NOMO-1 treated with dmso at 0.1 percent for 144 hours (cell line): Measurements from ENCODE around the gene PABPC1L.
A peak's percentile ranks its signal among the peaks of the same experiment; 100 is the strongest.

Source experiments
- DNase-seq: peaks from one replicate; lab custom pipeline; 2025; ENCODE audit not compliant: unreplicated experiment; lab: John Stamatoyannopoulos, UW

Gene PABPC1L

GRCh38 chr20:44942264-44942973, 32.6 kb downstream of the PABPC1L start:
- no peak for DNase-seq

DNA sequence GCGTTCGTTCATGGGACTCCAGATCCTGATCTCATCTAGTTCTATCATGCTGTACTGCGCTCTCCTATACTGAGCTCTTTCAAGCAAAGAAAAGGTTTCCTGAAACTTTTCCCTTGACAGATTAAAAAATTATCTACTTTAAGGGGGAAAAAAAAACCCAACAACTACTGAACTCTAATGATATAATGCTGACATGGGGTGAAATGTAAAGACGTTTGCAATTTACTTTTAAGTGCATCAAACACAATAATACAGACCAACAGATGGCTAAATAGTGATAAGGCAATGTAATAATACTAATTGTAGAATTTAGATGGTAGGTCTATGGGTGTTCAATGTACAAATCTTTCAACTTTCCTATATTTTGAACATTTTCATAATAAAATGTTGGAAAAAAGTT, 34.0 kb downstream of the PABPC1L start:
- no peak for DNase-seq

DNA sequence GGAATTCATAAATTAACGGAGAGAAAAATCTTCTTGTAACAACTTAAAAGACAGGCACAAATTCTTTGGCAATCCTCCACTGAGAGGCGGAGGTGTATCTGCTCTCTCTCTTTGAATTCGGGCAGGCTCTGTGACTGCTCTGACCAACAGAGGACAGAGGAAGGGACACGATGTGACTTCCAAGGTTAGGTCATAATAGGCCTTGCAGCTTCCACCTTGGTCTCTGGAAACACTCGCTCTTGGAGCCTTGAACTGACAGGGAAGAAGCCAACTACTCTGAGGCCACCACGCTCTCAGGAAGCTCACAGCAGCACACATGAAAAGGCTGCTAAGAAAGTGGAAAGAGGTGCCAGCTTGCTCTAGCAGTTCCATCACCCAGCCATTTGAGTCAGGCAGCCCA, 35.4 kb downstream of the PABPC1L start:
- DNase-seq, result no peak

- DNase-seq, result no peak
Observed at GRCh38 chr20:44946271-44946852, 36.5 kb downstream of the PABPC1L start.

- no peak for DNase-seq
Observed at GRCh38 chr20:44948107-44948506, 38.2 kb downstream of the PABPC1L start.

DNA sequence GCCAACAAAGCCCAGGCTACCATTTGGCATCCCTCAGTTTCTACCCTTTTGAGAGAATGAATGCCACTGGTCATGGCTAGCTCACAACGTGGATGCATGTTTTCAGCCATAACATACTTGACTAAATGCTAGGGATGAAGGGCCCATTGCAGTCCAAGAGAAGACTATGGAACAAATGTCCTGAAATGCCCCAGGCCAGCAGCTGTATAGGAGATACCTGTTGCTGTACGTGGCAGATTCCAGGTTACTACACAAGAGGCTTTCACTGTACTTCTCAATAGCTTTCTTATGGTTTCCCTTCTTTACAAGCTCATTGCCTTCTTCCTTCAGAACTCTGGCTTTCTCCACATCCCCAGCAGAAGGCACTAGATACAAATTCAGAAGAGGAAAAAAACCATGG, 38.7 kb downstream of the PABPC1L start:
- no peak for DNase-seq

GRCh38 chr20:44950368-44950767, 40.5 kb downstream of the PABPC1L start:
- no peak for DNase-seq

DNA sequence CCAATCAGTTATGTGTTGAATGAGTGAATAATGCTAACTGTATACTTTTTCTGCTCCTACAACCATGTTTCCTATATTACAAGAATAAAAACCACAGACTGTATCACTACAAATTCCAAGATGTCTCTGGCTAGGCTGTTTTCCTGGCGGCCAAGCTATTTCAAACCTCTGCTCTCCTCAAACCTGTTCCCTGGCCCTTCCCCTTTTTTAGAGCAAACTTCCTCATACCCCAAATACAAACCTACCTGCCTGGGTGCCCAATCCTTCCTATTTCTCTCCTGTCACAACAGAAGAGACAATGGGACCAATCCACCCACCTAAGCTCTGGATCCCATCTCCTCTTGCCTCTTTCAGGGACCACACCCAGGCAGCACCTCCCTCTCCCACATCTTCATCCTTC, 42.9 kb downstream of the PABPC1L start:
- no peak for DNase-seq

- no peak for DNase-seq
Observed at GRCh38 chr20:44954211-44954610, 44.4 kb downstream of the PABPC1L start.

DNA sequence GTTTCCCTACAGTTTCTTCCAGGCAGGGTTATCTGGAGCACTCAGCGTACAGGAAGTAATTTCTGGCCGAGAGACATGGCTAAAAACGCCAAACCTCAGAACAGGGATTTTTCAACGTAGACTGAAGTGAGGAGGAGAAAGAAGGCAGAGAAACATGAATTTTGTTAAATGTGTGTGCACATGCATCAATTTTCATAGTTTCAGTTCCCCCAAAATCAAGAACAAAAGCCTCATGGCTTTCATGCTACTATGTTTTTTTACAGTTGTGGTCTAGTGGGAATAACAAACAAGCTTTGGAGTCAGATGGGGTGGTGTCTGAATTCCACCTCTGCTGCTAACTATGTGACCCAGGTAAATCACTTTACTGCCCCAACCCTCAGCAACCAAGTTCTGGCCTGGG, 45.4 kb downstream of the PABPC1L start:
- peak; percentile 3 for DNase-seq

DNA sequence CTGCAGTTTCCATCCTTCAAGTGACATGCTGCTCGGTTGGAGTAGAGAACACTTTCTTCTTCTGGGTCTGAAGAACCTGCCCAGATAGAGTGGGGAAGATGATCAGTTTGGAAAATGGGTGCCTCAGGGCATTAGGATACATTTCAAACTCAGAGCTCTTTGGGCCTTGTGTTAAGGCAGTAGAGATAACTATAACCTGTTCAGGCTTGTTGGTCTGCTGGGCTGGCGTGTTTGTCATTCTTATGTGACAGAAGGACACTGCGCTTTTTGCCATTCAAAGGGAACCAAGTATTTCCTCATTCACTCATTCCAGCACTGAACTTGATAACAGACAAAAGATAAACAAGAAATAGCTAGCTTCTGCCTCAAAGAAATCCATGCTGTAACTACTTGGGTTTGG, 46.5 kb downstream of the PABPC1L start:
- no peak for DNase-seq

DNA sequence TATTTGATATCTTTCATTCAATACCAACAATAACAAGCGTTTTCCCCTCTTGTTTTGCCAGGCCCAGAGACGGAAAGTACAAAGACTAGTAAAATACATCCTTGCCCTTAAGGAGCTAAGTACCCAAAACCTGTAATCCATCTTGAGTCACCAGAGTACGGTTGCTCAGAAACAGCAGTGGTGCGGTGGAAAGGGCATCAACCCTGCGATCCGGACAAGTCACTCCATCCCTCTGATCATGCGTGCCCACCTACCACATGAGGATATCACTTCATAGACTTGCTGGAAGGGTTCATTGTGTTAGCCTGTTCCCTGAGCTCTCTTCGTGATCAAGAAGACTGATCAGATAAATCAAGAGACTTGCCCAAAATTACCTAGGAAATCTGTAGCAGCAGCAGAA, 48.4 kb downstream of the PABPC1L start:
- DNase-seq, result no peak

- DNase-seq, result peak; percentile 10
Observed at GRCh38 chr20:44959082-44959637, 49.3 kb downstream of the PABPC1L start.

DNA sequence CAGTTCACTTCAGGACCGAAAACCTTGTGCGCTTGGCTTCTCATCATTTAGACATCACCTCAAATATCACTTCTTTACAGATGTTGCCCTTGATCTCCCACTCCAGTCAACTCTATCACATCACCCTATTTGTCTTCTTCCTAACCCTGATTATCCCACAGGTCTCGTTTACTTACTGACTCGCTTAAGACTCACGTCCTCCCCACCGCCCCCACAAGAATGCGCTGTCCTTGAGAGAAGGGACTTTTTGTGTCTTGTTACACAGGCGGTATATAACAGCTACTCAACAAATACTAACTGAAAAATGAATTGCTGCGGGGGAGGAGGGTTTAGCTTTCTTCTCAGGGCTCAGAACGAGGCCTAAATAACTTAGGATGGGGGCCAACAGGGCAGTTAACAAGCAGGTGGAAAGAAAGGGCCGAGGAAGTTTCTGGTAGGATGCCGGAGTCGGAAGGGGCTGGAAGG, 49.8 kb downstream of the PABPC1L start:
- peak; percentile 29 for DNase-seq

- peak; percentile 95 for DNase-seq
Observed at GRCh38 chr20:44960103-44960852, 50.4 kb downstream of the PABPC1L start, which contains the start of gene TOMM34. Gene TOMM34, minus strand, starts transcription at chr20:44960397. Its CDS starts 64 bp downstream, at chr20:44960333.

DNA sequence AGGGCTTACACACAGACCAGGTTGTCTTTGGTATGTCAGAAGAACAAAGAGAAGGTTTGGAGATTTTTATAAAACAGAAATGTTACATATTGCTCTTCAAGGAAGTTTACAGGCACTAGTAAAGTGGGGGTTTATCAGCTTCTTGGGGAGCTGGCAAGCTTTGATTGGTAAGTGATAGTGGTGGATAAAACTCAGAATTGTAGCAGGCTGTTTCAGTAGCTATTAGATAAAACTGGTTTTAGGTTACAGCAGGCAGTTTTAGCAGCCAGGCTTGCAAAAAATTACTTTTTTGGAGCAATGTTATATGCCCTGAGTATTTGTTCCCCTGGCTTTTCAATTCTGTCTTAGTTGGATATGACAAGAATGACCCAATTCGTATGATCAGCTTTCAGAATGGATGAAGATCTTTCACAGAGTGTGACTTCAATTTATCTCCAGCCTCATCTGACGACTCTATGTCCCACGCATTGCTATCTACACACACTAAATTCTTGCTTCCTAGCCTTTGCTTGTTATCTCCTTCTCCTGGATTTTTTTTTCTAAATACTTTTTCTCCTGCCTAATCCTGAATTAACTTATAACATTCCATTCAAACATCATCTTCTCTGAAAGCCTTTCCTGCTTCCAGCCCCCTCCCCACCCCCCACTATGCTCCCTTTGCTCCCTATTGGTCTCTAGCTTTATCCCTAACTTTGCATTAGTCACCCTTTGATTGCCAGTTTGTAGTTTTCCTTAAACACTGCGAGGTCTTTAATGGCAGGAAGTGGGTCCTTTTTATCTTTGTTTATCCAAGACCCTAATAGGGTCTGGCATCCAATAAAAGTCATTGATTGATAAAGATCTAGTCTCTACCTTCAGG, 51.4 kb downstream of the PABPC1L start:
- DNase-seq, result no peak

GRCh38 chr20:44961870-44962267, 52.0 kb downstream of the PABPC1L start:
- DNase-seq, result no peak

- DNase-seq, result no peak
Observed at GRCh38 chr20:44962483-44962882, 52.6 kb downstream of the PABPC1L start.

GRCh38 chr20:44963325-44964215, 53.7 kb downstream of the PABPC1L start:
- DNase-seq, result no peak

DNA sequence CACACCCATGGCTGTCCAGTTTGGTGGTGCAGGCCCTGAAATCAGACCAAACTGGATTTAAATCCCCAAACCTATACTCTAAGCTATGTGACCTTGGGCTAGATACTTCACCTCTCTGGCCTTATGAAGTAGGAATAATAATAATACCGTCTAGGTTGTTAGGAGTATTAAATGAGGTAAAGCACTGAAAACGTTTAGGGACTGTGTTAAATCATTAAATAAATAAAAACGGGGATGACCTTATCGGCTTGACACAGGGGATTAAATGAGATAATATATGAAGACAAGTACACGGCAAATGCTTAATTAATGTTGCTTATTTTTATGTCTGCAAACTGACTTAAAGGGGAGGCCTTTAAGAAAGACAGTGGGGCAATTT, 55.8 kb downstream of the PABPC1L start:
- DNase-seq, result no peak
